ENCODE results near the gene TUBA8.

The TUBA8 gene

DNA sequence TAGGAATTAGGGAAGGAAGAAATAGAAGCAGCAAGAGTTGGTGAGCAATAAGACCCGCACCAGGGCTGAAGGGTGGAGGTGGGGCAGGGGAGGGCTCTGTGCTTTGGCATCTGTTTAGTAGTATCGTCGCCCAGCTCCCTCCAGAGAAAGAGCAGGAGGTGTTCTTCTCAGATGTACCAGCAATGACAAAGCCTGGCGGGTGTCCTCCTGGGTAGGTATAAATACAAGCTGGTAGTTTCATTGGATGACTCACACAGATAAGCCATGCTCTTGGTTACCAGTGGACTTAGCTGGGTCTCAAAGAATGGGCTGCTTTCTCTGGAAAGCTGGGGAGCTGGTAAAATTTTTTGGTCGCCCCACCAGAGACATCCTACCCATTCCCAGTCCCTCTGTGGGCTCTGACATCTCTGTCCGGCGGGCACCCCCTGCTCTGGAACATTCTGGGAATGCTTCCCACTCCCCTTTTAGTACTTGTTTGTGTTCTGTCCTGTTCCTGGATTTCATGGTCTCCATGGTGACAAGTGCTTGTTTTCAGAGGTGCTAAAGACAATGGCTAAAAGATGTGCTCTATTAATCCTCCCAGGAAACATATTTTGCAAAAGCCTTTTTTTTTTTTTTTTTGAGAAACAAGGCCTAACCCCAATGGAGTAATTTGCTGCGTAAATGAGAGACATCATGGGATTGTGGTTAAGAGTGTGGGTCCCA is 15.4 kb upstream of the TUBA8 start:
- Histone ChIP-seq H3K4me3 (ENCODE audit: low read depth in 1 of 2, low read length in 2 of 2) (no peak overlapping the region), H3K4me1 (ENCODE audit: insufficient read depth, low read length) (no peaks in the 10 kb centered on the region), H3K27me3 (ENCODE audit: insufficient read depth, low read length, poor library complexity) (no peaks in the 10 kb centered on the region), H4K20me1 (ENCODE audit: insufficient read depth, low read length) (no peaks in the 10 kb centered on the region), H3K79me2 (ENCODE audit: insufficient read depth, low read length) (no peaks in the 10 kb centered on the region), H3K4me2 (ENCODE audit: insufficient read depth, low read length) (no peak overlapping the region), H3K27ac (ENCODE audit: low read length) (no peak overlapping the region), H3K9me3 (ENCODE audit: insufficient read depth, low read length, severe bottlenecking) (no peaks in the 10 kb centered on the region), H3K9ac (ENCODE audit: low read depth, low read length) (no peak overlapping the region), H3K36me3 (ENCODE audit: insufficient read depth, low read length) (peaks cover 33% of the 10 kb centered on the region), H2AFZ (ENCODE audit: low read depth, low read length) (no peak overlapping the region)
- TF ChIP-seq, protein P1, sequence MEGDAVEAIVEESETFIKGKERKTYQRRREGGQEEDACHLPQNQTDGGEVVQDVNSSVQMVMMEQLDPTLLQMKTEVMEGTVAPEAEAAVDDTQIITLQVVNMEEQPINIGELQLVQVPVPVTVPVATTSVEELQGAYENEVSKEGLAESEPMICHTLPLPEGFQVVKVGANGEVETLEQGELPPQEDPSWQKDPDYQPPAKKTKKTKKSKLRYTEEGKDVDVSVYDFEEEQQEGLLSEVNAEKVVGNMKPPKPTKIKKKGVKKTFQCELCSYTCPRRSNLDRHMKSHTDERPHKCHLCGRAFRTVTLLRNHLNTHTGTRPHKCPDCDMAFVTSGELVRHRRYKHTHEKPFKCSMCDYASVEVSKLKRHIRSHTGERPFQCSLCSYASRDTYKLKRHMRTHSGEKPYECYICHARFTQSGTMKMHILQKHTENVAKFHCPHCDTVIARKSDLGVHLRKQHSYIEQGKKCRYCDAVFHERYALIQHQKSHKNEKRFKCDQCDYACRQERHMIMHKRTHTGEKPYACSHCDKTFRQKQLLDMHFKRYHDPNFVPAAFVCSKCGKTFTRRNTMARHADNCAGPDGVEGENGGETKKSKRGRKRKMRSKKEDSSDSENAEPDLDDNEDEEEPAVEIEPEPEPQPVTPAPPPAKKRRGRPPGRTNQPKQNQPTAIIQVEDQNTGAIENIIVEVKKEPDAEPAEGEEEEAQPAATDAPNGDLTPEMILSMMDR (IDR thresholded peaks at IDR 0.05; ENCODE audit: borderline replicate concordance, extremely low read depth, low read length, poor library complexity, severe bottlenecking), result no peak
- DNase-seq (no peak), ATAC-seq (ENCODE audit: insufficient read depth, low read depth) (no peak)

DNA sequence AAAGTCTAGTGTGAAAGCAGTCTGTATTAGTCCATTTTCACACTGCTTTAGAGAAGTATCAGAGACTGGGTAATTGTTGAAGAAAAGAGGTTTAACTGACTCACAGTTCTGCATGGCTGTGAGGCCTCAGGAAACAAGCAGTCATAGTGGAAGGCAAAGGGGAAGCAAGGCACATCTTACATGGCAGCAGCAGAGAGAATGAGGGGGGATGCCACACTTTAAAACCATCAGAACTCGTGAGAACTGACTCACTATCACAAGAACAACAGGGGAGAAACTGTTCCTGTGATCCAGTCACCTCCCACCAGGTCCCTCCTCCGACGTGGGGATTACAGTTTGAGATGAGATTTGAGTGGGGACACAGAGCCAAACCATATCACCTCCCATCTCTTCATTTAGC is 13.8 kb upstream of the TUBA8 start:
- no peaks in the 10 kb centered on the region for H3K9me3 ChIP-seq (ENCODE audit: insufficient read depth, low read length, severe bottlenecking)
- no peak for TF ChIP-seq EZH2 (IDR thresholded peaks at IDR 0.05; ENCODE audit: borderline replicate concordance, low read depth, low read length, severe bottlenecking)
- TF ChIP-seq, protein P1 (IDR thresholded peaks at IDR 0.05; ENCODE audit: borderline replicate concordance, extremely low read depth, low read length, poor library complexity, severe bottlenecking), result no peak
- no peak for ATAC-seq (ENCODE audit: insufficient read depth, low read depth)
- H3K27me3 ChIP-seq (ENCODE audit: insufficient read depth, low read length, poor library complexity), result no peaks in the 10 kb centered on the region
- no peak overlapping the region for H2AFZ ChIP-seq (ENCODE audit: low read depth, low read length)
- H3K4me1 ChIP-seq (ENCODE audit: insufficient read depth, low read length), result no peaks in the 10 kb centered on the region
- H3K4me2 ChIP-seq (ENCODE audit: insufficient read depth, low read length), result no peak overlapping the region
- peaks cover 27% of the 10 kb centered on the region for H3K36me3 ChIP-seq (ENCODE audit: insufficient read depth, low read length)
- H3K27ac ChIP-seq (ENCODE audit: low read length), result no peak overlapping the region
- no peak for DNase-seq
- no peaks in the 10 kb centered on the region for H4K20me1 ChIP-seq (ENCODE audit: insufficient read depth, low read length)
- no peaks in the 10 kb centered on the region for H3K79me2 ChIP-seq (ENCODE audit: insufficient read depth, low read length)
- no peak overlapping the region for H3K9ac ChIP-seq (ENCODE audit: low read depth, low read length)
- H3K4me3 ChIP-seq (ENCODE audit: low read depth in 1 of 2, low read length in 2 of 2), result no peak overlapping the region

- H2AFZ ChIP-seq (ENCODE audit: low read depth, low read length), result no peak overlapping the region
- no peaks in the 10 kb centered on the region for H3K27me3 ChIP-seq (ENCODE audit: insufficient read depth, low read length, poor library complexity)
- no peak overlapping the region for H3K27ac ChIP-seq (ENCODE audit: low read length)
- DNase-seq (no peak), ATAC-seq (ENCODE audit: insufficient read depth, low read depth) (no peak)
- H3K9ac ChIP-seq (ENCODE audit: low read depth, low read length), result no peak overlapping the region
- TF ChIP-seq, protein P1 (IDR thresholded peaks at IDR 0.05; ENCODE audit: borderline replicate concordance, extremely low read depth, low read length, poor library complexity, severe bottlenecking), result no peak
- no peak for TF ChIP-seq EZH2 (IDR thresholded peaks at IDR 0.05; ENCODE audit: borderline replicate concordance, low read depth, low read length, severe bottlenecking)
- no peak overlapping the region for H3K4me3 ChIP-seq (ENCODE audit: low read depth in 1 of 2, low read length in 2 of 2)
- no peak overlapping the region for H3K4me2 ChIP-seq (ENCODE audit: insufficient read depth, low read length)
- H3K9me3 ChIP-seq (ENCODE audit: insufficient read depth, low read length, severe bottlenecking), result no peaks in the 10 kb centered on the region
- H3K4me1 ChIP-seq (ENCODE audit: insufficient read depth, low read length), result no peaks in the 10 kb centered on the region
- no peaks in the 10 kb centered on the region for H3K79me2 ChIP-seq (ENCODE audit: insufficient read depth, low read length)
- H4K20me1 ChIP-seq (ENCODE audit: insufficient read depth, low read length), result no peaks in the 10 kb centered on the region
- H3K36me3 ChIP-seq (ENCODE audit: insufficient read depth, low read length), result peaks cover 20% of the 10 kb centered on the region; the same call in 1 of the 2 replicates
These were observed 9.8 kb upstream of the TUBA8 start for GRCh38 chr22:18100781-18101180.

Data from DND-41 (cell line).